Lower lobe of right lung (tissue), 2 donors: ENCODE results near the gene NKPD1. TPM values are rescaled to one million over a fixed set of nuclear protein-coding genes. Genes with fewer than 3 reads are reported as not detected.
"Not testable (repeated sequence)": the region's sequence is repeated elsewhere in the genome, so short reads cannot be mapped to it uniquely, and the experiment has no call there.

Experiments used
- ATAC-seq, 2 donors: fragments of 200-7000 bp; cut with Tn5 transposase; one replicate each; pipeline ENCODE4 v1.9.1; 2020 to 2022; ENCODE audit warnings: mild to moderate bottlenecking in 2 of 2, moderate library complexity in 2 of 2
- DNase-seq: peaks from one replicate; pipeline ENCODE4 v3.0.0-alpha.2; 2020
- H3K27ac ChIP-seq: fragments of 200-600 bp; one replicate; pipeline ENCODE4 v1.8.0; 2022
- H3K27me3 ChIP-seq: fragments of 200-600 bp; one replicate; pipeline ENCODE4 v1.8.0; 2022; ENCODE audit warnings: low read depth
- H3K36me3 ChIP-seq: fragments of 200-600 bp; one replicate; pipeline ENCODE4 v1.8.0; 2022; ENCODE audit warnings: mild to moderate bottlenecking
- H3K4me1 ChIP-seq: fragments of 200-600 bp; one replicate; pipeline ENCODE4 v1.8.0; 2022
- H3K4me3 ChIP-seq: fragments of 200-600 bp; one replicate; pipeline ENCODE4 v1.8.0; 2022; ENCODE audit warnings: mild to moderate bottlenecking
- H3K9me3 ChIP-seq: fragments of 200-600 bp; one replicate; pipeline ENCODE4 v1.8.0; 2022
- intact Hi-C: fragments of 100-400 bp; cut with DNase I; formaldehyde crosslinking; loops from one replicate; pipeline ENCODE4 v1.11.0; 2022
- total RNA-seq: library from RNA; stranded (reverse); fragmentation: NEBNext Ultra II Directional; extraction: Animal tissue kit (Norgen Biotek cat#: 25700); gene quantifications from one replicate; pipeline ENCODE4 v1.2.1, GENCODE V29; 2021
- TF ChIP-seq, protein P1 (sequence below): fragments of 200-600 bp; IDR thresholded peaks from one replicate; pipeline ENCODE4 v1.8.0; 2022; ENCODE audit warnings: antibody characterized with exemption, mild to moderate bottlenecking
- donor health status: DM: no; HTN: yes; CAD: no; lungs with severe emphysema.

Gene NKPD1
- total RNA-seq, 1 donor from 2014 or later, result not detected

DNA sequence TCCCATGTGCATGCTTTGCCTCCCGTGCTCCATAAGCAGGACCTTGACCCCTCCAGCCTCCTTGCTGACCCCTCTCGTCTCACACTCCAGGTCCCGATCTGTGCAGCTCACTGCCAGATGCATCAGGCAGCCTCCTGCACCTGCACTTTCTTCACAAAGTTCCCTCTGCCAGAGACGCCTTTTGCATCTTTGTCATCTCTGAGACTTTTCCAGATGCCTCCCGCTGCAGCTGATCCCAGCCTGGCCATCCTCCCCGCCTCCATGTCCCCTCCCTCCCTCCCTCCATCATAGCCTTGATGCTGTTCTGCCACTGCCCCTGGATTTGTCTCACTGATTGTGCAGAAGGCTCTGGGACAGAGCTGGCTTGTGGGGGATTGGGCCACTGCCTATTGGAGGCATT, 38.0 kb downstream of the NKPD1 start:
- no peak for DNase-seq
- no peaks in the 10 kb centered on the region for H3K27me3 ChIP-seq
- peaks cover 13% of the 10 kb centered on the region for H3K36me3 ChIP-seq
- no peak overlapping the region for H3K27ac ChIP-seq
- intact Hi-C loops, result no loop called here
- no peak overlapping the region for H3K4me3 ChIP-seq
- peaks cover 19% of the 10 kb centered on the region for H3K4me1 ChIP-seq
- TF ChIP-seq, protein P1, sequence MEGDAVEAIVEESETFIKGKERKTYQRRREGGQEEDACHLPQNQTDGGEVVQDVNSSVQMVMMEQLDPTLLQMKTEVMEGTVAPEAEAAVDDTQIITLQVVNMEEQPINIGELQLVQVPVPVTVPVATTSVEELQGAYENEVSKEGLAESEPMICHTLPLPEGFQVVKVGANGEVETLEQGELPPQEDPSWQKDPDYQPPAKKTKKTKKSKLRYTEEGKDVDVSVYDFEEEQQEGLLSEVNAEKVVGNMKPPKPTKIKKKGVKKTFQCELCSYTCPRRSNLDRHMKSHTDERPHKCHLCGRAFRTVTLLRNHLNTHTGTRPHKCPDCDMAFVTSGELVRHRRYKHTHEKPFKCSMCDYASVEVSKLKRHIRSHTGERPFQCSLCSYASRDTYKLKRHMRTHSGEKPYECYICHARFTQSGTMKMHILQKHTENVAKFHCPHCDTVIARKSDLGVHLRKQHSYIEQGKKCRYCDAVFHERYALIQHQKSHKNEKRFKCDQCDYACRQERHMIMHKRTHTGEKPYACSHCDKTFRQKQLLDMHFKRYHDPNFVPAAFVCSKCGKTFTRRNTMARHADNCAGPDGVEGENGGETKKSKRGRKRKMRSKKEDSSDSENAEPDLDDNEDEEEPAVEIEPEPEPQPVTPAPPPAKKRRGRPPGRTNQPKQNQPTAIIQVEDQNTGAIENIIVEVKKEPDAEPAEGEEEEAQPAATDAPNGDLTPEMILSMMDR, result no peak
- H3K9me3 ChIP-seq, result no peaks in the 10 kb centered on the region
- ATAC-seq, result no peak

DNA sequence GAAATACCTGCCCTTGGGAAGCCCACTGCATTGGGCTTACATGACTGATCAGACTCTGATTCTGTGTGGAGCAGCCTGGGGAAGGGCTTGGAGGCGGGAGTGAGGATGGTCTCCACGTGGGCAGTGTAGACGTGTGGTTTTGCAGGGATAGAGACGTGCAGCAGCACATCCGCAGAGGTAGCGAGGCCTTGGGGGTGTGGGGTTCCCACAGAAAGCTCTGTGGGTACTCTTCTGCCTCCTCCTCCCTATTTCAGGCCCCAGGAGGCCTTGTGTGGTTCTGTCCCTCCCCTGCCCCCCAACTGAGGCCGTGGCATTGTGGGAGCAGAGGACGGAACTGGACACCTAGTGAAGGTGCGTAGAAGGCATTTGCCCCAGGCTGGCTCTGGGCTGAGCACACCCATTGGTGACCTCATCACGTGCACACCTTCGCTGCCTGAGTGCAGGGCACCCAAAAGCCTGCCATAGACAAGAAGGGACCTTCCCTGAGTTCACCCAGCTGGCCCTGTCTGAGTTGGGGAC, 38.9 kb downstream of the NKPD1 start:
- no peak for ATAC-seq
- intact Hi-C loops, result no loop called here

DNA sequence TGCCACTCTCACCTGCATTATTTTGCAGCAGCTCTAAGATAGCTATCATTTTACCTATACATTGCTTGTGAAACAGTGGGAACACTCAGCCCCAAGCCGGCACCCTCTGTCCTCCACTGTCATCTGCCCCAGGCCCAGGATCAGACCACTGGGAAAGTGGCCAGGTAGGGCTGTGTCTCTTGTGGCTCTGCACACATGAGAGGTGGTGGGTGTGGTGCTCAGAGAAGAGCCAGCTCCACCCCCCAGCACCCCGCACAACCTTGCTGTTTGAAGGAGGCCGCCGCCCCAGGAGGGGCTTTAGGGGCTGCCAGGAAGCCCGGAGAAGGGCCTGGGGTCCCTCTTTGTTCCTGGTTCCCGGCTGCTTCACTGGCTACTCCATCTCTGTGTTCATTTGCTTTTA, 41.2 kb downstream of the NKPD1 start:
- Histone ChIP-seq H3K36me3 (no peaks in the 10 kb centered on the region), H3K27me3 (no peaks in the 10 kb centered on the region), H3K9me3 (no peaks in the 10 kb centered on the region), H3K27ac (no peak overlapping the region), H3K4me3 (no peak overlapping the region), H3K4me1 (peaks cover 35% of the 10 kb centered on the region)
- TF ChIP-seq, protein P1, result no peak
- DNase-seq, result no peak
- intact Hi-C loops, result no loop called here
- no peak for ATAC-seq

More for the DNA sequence above, 38.9 kb downstream of the NKPD1 start:
- no peak overlapping the region for H3K4me3 ChIP-seq
- H3K36me3 ChIP-seq, result peaks cover 4% of the 10 kb centered on the region
- H3K4me1 ChIP-seq, result peaks cover 29% of the 10 kb centered on the region
- H3K27me3 ChIP-seq, result no peaks in the 10 kb centered on the region
- TF ChIP-seq, protein P1, result no peak
- H3K9me3 ChIP-seq, result no peaks in the 10 kb centered on the region
- no peak for DNase-seq
- H3K27ac ChIP-seq, result no peak overlapping the region

DNA sequence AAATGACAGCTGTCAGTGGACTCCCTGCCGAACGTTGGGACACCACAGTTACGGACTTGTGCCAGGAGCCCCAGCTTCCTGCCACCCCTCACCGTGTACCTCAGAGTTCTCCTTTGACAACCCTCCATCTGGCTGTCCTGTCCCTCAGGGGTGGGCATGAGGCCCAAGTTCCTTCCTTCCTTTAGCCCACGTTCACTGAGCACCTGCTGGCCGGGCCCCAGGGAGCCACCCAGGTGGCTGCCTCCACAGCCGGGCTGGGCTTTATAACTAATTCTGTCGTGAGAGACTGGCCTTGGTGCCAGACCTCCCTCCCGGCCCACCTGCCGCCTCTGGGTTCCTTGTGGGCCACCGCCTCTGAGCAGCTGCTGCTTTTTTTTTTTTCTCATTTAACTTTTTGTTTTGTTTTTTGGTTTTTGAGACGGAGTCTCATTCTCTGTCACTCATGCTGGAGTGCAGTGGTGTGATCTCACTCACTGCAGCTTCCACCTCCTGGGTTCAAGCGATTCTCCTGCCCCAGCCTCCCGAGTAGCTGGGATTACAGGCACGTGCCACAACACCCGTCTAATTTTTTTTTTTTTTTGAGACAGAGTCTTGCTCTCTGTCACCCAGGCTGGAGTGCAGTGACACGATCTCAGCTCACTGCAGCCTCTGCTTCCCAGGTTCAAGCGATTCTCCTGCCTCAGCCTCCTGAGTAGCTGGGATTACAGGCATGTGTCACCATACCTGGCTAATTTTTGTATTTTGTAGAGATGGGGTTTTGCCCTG, 42.0 kb downstream of the NKPD1 start:
- H3K9me3 ChIP-seq, H3K36me3 ChIP-seq, H3K27ac ChIP-seq, H3K4me3 ChIP-seq, H3K27me3 ChIP-seq, ATAC-seq, DNase-seq, intact Hi-C loops: not testable (repeated sequence)
- peaks cover 42% of the 10 kb centered on the region for H3K4me1 ChIP-seq

DNA sequence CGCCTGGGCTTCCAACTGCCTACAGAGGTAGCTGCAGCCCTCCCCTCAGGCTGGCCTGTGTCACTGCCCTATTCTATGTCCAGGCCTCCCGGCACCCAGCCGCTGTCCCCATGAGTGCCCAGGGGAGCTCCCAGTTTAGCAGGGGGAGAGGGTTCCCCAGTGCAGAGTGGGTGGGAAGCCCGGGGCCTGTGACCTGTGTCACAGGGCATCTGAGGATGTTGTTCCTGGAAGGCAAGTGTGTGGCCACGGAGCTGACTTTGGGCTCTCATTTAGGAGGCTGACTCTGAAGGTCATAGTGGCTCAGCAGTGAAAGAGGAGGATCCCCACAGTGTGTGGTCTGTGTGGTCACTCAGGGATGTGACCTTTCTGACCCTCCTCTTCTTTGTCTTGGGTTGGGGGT, 42.7 kb downstream of the NKPD1 start:
- no peak overlapping the region for H3K27ac ChIP-seq
- intact Hi-C loops, result no loop called here
- no peaks in the 10 kb centered on the region for H3K9me3 ChIP-seq
- TF ChIP-seq, protein P1, result no peak
- H3K27me3 ChIP-seq, result no peaks in the 10 kb centered on the region
- no peak overlapping the region for H3K4me3 ChIP-seq
- no peaks in the 10 kb centered on the region for H3K36me3 ChIP-seq
- DNase-seq (no peak), ATAC-seq (no peak)
- H3K4me1 ChIP-seq, result peaks cover 49% of the 10 kb centered on the region

DNA sequence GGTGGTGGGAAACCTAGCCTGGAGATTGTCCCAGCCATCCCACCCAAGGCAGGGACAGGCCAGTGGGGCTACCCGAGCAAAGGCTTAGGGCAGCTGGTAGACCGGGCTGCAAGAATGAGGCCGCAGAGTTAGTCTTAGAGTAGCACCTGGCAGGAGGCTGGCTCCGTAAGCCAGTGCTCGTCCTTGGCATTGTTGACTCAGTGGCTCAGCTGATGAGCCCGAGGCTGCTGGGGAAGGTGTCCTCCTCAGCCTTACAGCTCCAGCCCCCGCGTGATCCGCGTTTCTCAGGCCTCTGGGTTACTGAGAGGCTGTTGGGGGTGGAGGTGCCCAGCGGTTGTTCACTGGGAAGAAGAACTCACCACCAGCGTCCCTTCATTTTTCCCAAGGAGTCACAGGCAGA, 43.1 kb downstream of the NKPD1 start:
- no peaks in the 10 kb centered on the region for H3K9me3 ChIP-seq
- H3K27me3 ChIP-seq, result no peaks in the 10 kb centered on the region
- no peaks in the 10 kb centered on the region for H3K36me3 ChIP-seq
- ATAC-seq, result no peak
- DNase-seq, result no peak
- H3K27ac ChIP-seq, result no peak overlapping the region
- H3K4me1 ChIP-seq, result peaks cover 53% of the 10 kb centered on the region
- no peak overlapping the region for H3K4me3 ChIP-seq
- intact Hi-C loops, result no loop called here
- TF ChIP-seq, protein P1, result no peak
